Measurements from ENCODE around the gene USP49. TPM values are rescaled to one million over a fixed set of nuclear protein-coding genes. Genes with fewer than 3 reads are reported as not detected.

USP49 gene
- polyA plus RNA-seq, 1 of the 3 experiments (the other 2 are of a cell fraction) = 2.4 TPM

GRCh38 chr6:41939848-41940758 lies 44.9 kb upstream of the USP49 start:
- no peaks in the 10 kb centered on the region for H3K9me2 ChIP-seq
- H3K27ac ChIP-seq (ENCODE audit: low read depth in 2 of 2, low read length in 1 of 2) = peak overlapping the region in 1 of 2 experiments; percentile 48; a peak in 1 of 4 replicates
- H3K79me2 ChIP-seq (ENCODE audit: insufficient read depth) = peaks cover 45% of the 10 kb centered on the region
- no peaks in the 10 kb centered on the region for H4K20me1 ChIP-seq (ENCODE audit: insufficient read depth)
- H3K9ac ChIP-seq = peak overlapping the region; percentile 79
- H3K4me2 ChIP-seq = peak overlapping the region; percentile 93
- POLR2A ChIA-PET = interaction anchor here (1.0 to 2.4 kb wide), 3 partner anchors 13 to 108 kb away, joined by 3 to 7 read pairs (median 5); partner anchors contain the start of genes BYSL and MED20
- H3F3A ChIP-seq (replicated peaks; ENCODE audit: insufficient read depth) = peaks cover 28% of the 10 kb centered on the region
- H3K4me3 ChIP-seq (ENCODE audit: low read depth in 2 of 2, low read length in 1 of 2) = peak overlapping the region; percentile 92 to 95
- H3K27me3 ChIP-seq (ENCODE audit: insufficient read depth) = no peaks in the 10 kb centered on the region
- peaks cover 0 to 12% of the 10 kb centered on the region in 2 experiments for H3K36me3 ChIP-seq (replicated peaks in 1 of 2; ENCODE audit: control insufficient read depth in 1 of 2, insufficient read depth in 2 of 2, low read length in 1 of 2)
- 60% methylated on average over 25 of the region's 27 CpGs for WGBS (ENCODE audit: low lambda C conversion rate)
- DNase-seq = no peak
- no peak for TF ChIP-seq NFIC (IDR thresholded peaks at IDR 0.05; ENCODE audit: borderline replicate concordance)
- TF ChIP-seq SIN3A (IDR thresholded peaks at IDR 0.05; ENCODE audit: borderline replicate concordance, low read depth, low read length) = no peak
- no peak for TF ChIP-seq RAD21 (IDR thresholded peaks at IDR 0.05; ENCODE audit: low read length)
- TF ChIP-seq YY1 (IDR thresholded peaks at IDR 0.05; ENCODE audit: low read depth) = no peak
- TF ChIP-seq RCOR1 (IDR thresholded peaks at IDR 0.05; ENCODE audit: low read length) = no peak
- no peak for TF ChIP-seq SMC3 (IDR thresholded peaks at IDR 0.05; ENCODE audit: low read depth, low read length)
- no peak for TF ChIP-seq GABPA (IDR thresholded peaks at IDR 0.05; ENCODE audit: low read depth)
- no peak for TF ChIP-seq TCF12 (IDR thresholded peaks at IDR 0.05)
- no peak for TF ChIP-seq USF1 (IDR thresholded peaks at IDR 0.05; ENCODE audit: borderline replicate concordance, low read depth)
- TF ChIP-seq NRF1 (IDR thresholded peaks at IDR 0.05; ENCODE audit: low read depth, low read length) = no peak
- TF ChIP-seq PBX3 (IDR thresholded peaks at IDR 0.05) = no peak
- no peak overlapping the region for H2AFZ ChIP-seq (ENCODE audit: low read depth)
- H3K9me3 ChIP-seq = no peaks in the 10 kb centered on the region
- CTCF ChIA-PET = interaction anchor here (1.0 to 10.3 kb wide), 8 partner anchors 10 to 153 kb away, joined by 3 to 96 read pairs (median 4); partner anchors contain the start of genes BYSL, MED20 and TOMM6
- H3K4me1 ChIP-seq (ENCODE audit: control insufficient read depth in 1 of 2, insufficient read depth in 2 of 2, low read depth in 1 of 2, low read length in 1 of 2) = peaks cover 23 to 28% of the 10 kb centered on the region in 2 experiments; a peak in 3 of 4 replicates

- H3K27ac ChIP-seq (ENCODE audit: low read depth in 2 of 2, low read length in 1 of 2) = 0 out of 4 replicates have a peak overlapping the region, but pooled peaks of 1 of the 2 experiments have one; percentile 14
- H3K36me3 ChIP-seq (replicated peaks in 1 of 2; ENCODE audit: control insufficient read depth in 1 of 2, insufficient read depth in 2 of 2, low read length in 1 of 2) = peaks cover 5 to 19% of the 10 kb centered on the region in 2 experiments
- H3K27me3 ChIP-seq (ENCODE audit: insufficient read depth) = no peaks in the 10 kb centered on the region
- peaks cover 48% of the 10 kb centered on the region for H3K79me2 ChIP-seq (ENCODE audit: insufficient read depth)
- H3F3A ChIP-seq (replicated peaks; ENCODE audit: insufficient read depth) = peaks cover 35% of the 10 kb centered on the region
- H3K4me1 ChIP-seq (ENCODE audit: control insufficient read depth in 1 of 2, insufficient read depth in 2 of 2, low read depth in 1 of 2, low read length in 1 of 2) = peaks cover 23 to 28% of the 10 kb centered on the region in 2 experiments; a peak in 3 of 4 replicates
- no peaks in the 10 kb centered on the region for H3K9me3 ChIP-seq
- 79% methylated on average over 5 of the region's 11 CpGs for WGBS (ENCODE audit: low lambda C conversion rate)
- DNase-seq = no peak
- no peak overlapping the region for H3K4me3 ChIP-seq (ENCODE audit: low read depth in 2 of 2, low read length in 1 of 2)
- TF ChIP-seq EP300 (IDR thresholded peaks at IDR 0.05; ENCODE audit: borderline replicate concordance in 1 of 2, low read depth in 1 of 2, low read length in 1 of 2) = no peak
- no peak for TF ChIP-seq RFX5 (IDR thresholded peaks at IDR 0.05; ENCODE audit: low read length)
- no peak for TF ChIP-seq TCF12 (IDR thresholded peaks at IDR 0.05)
- TF ChIP-seq FOSL2 (IDR thresholded peaks at IDR 0.05; ENCODE audit: borderline replicate concordance, low read depth) = no peak
- no peak for TF ChIP-seq NFIC (IDR thresholded peaks at IDR 0.05; ENCODE audit: borderline replicate concordance)
- no peak for TF ChIP-seq TEAD4 (IDR thresholded peaks at IDR 0.05; ENCODE audit: borderline replicate concordance, insufficient read depth)
- TF ChIP-seq FOXJ3 (CRISPR knock-in tag; IDR thresholded peaks at IDR 0.05) = no peak
- no peak for TF ChIP-seq MEF2A (IDR thresholded peaks at IDR 0.05; ENCODE audit: borderline replicate concordance, low read depth)
- TF ChIP-seq RCOR1 (IDR thresholded peaks at IDR 0.05; ENCODE audit: low read length) = no peak
- TF ChIP-seq MXI1 (IDR thresholded peaks at IDR 0.05; ENCODE audit: low read depth, low read length) = no peak
- TF ChIP-seq SIN3A (IDR thresholded peaks at IDR 0.05; ENCODE audit: borderline replicate concordance, low read depth, low read length) = no peak
- TF ChIP-seq SMC3 (IDR thresholded peaks at IDR 0.05; ENCODE audit: low read depth, low read length) = no peak
- no peak for TF ChIP-seq RAD21 (IDR thresholded peaks at IDR 0.05; ENCODE audit: low read length)
- TF ChIP-seq JUND (IDR thresholded peaks at IDR 0.05) = no peak
- TF ChIP-seq TAF1 (IDR thresholded peaks at IDR 0.05; ENCODE audit: borderline replicate concordance, low read depth, low read length) = no peak
- TF ChIP-seq GATA2 (CRISPR knock-in tag; IDR thresholded peaks at IDR 0.05) = no peak
- TF ChIP-seq IRF3 (IDR thresholded peaks at IDR 0.05; ENCODE audit: low read depth, low read length) = no peak
- H3K9ac ChIP-seq = no peak overlapping the region
- ChIA-PET CTCF (interaction anchor here (0.8 to 10.3 kb wide), 8 partner anchors 9 to 152 kb away, joined by 3 to 96 read pairs (median 4); partner anchors contain the start of genes BYSL, MED20 and TOMM6), POLR2A (interaction anchor here (1.0 to 2.4 kb wide), 3 partner anchors 12 to 109 kb away, joined by 3 to 7 read pairs (median 5); partner anchors contain the start of genes BYSL and MED20)
- no peaks in the 10 kb centered on the region for H3K9me2 ChIP-seq
- peak overlapping the region; percentile 93 for H3K4me2 ChIP-seq
- H4K20me1 ChIP-seq (ENCODE audit: insufficient read depth) = no peaks in the 10 kb centered on the region
- H2AFZ ChIP-seq (ENCODE audit: low read depth) = no peak overlapping the region
Observed at GRCh38 chr6:41939176-41939847, 44.1 kb upstream of the USP49 start.
